Neuronal stem cell (in vitro differentiated cells): Measurements from ENCODE around the gene SYCP2.

Source experiments
- DNase-seq: peaks from one replicate; pipeline ENCODE4 v3.0.0-alpha.2; 2013; ENCODE audit warnings: low spot score
- H2AFZ ChIP-seq: one replicate; pipeline ENCODE4 v1.6.1; 2013; ENCODE audit warnings: mild to moderate bottlenecking, low read length, inconsistent platforms
- H2AK5ac ChIP-seq: 2 replicates; pipeline ENCODE4 v1.6.1; 2013; ENCODE audit warnings: low read depth, mild to moderate bottlenecking, inconsistent platforms, low read length, moderate library complexity, mixed read lengths
- H2BK120ac ChIP-seq: 2 replicates; pipeline ENCODE4 v1.6.1; 2013; ENCODE audit warnings: low read depth, mild to moderate bottlenecking, inconsistent platforms, low read length, moderate library complexity, mixed read lengths
- H2BK12ac ChIP-seq: one replicate; pipeline ENCODE4 v1.6.1; 2013; ENCODE audit warnings: low read length, inconsistent platforms
- H2BK15ac ChIP-seq: 2 replicates; pipeline ENCODE4 v1.6.1; 2013; ENCODE audit warnings: mild to moderate bottlenecking, low read length, inconsistent platforms, mixed read lengths
- H2BK5ac ChIP-seq: one replicate; pipeline ENCODE4 v1.6.1; 2013; ENCODE audit warnings: inconsistent platforms, mild to moderate bottlenecking, low read length, moderate library complexity
- H3K14ac ChIP-seq: one replicate; pipeline ENCODE4 v1.6.1; 2013; ENCODE audit warnings: low read length, inconsistent platforms
- H3K18ac ChIP-seq: 2 replicates; pipeline ENCODE4 v1.6.1; 2013; ENCODE audit warnings: low read length, inconsistent platforms
- H3K23ac ChIP-seq: 2 replicates; pipeline ENCODE4 v1.6.1; 2013; ENCODE audit warnings: low read depth, mild to moderate bottlenecking, mixed read lengths, low read length, inconsistent platforms; ENCODE audit not compliant: poor library complexity
- H3K27ac ChIP-seq: replicated peaks from 3 replicates; pipeline ENCODE4 v1.5.1; 2013; ENCODE audit warnings: low read length, inconsistent platforms
- H3K27me3 ChIP-seq, 3 experiments: 2 replicates each; pipeline ENCODE4 v1.6.1; 2013; ENCODE audit warnings: low read length in 3 of 3, mild to moderate bottlenecking in 2 of 3, inconsistent platforms in 1 of 3, low read depth in 1 of 3, mixed read lengths in 1 of 3, moderate library complexity in 1 of 3; ENCODE audit not compliant: control insufficient read depth in 3 of 3, insufficient read depth in 3 of 3
- H3K36me3 ChIP-seq, 2 donors: replicated peaks in 1 of 2; 2 replicates each; pipeline ENCODE4 v1.6.1; 2013; ENCODE audit warnings: low read length in 2 of 2; ENCODE audit not compliant: control insufficient read depth in 2 of 2, insufficient read depth in 2 of 2
- H3K4ac ChIP-seq: 2 replicates; pipeline ENCODE4 v1.6.1; 2013; ENCODE audit warnings: inconsistent platforms, mild to moderate bottlenecking, low read length, moderate library complexity
- H3K4me1 ChIP-seq, 2 donors: 1 replicate in 1 of 2; 2 replicates in 1 of 2; pipeline ENCODE4 v1.6.1; 2013; ENCODE audit warnings: low read length in 2 of 2, low read depth in 1 of 2; ENCODE audit not compliant: control insufficient read depth in 2 of 2, insufficient read depth in 1 of 2
- H3K4me2 ChIP-seq: one replicate; pipeline ENCODE4 v1.6.1; 2013; ENCODE audit warnings: mild to moderate bottlenecking, low read length, inconsistent platforms; ENCODE audit not compliant: insufficient read depth, poor library complexity, severe bottlenecking
- H3K4me3 ChIP-seq, 2 donors: 2 replicates each; pipeline ENCODE4 v1.5.1; 2013; ENCODE audit warnings: low read length in 2 of 2, mild to moderate bottlenecking in 2 of 2, inconsistent platforms in 1 of 2, moderate library complexity in 1 of 2
- H3K79me1 ChIP-seq: one replicate; pipeline ENCODE4 v1.6.1; 2013; ENCODE audit warnings: low read depth, mild to moderate bottlenecking, inconsistent platforms, low read length, moderate library complexity
- H3K9ac ChIP-seq: one replicate; pipeline ENCODE4 v1.6.1; 2013; ENCODE audit warnings: mild to moderate bottlenecking, low read depth, low read length, inconsistent platforms; ENCODE audit not compliant: poor library complexity
- H3K9me3 ChIP-seq, 2 donors: replicated peaks in 1 of 2; 2 replicates each; pipeline versions ENCODE3 to v1.6.1; 2013; ENCODE audit warnings: low read length in 2 of 2, mild to moderate bottlenecking in 2 of 2, inconsistent platforms in 1 of 2, low read depth in 1 of 2, mixed read lengths in 1 of 2, moderate library complexity in 1 of 2; ENCODE audit not compliant: control insufficient read depth in 2 of 2, insufficient read depth in 1 of 2
- H4K8ac ChIP-seq: one replicate; pipeline ENCODE4 v1.6.1; 2013; ENCODE audit warnings: low read depth, mild to moderate bottlenecking, inconsistent platforms, low read length, moderate library complexity
- H4K91ac ChIP-seq: one replicate; pipeline ENCODE4 v1.6.1; 2013; ENCODE audit warnings: low read length, low read depth, mild to moderate bottlenecking, inconsistent platforms; ENCODE audit not compliant: poor library complexity
- WGBS, 2 donors: extraction: QIAGEN DNeasy Blood & Tissue Kit; methylation state at CpG; one replicate each; pipeline ENCODE4 v1.1.7; 2013; ENCODE audit warnings: missing lambda C conversion rate in 2 of 2, mixed read lengths in 1 of 2; ENCODE audit not compliant: insufficient read length in 2 of 2, insufficient replicate concordance in 1 of 2; ENCODE audit errors: extremely low coverage in 2 of 2; 5-methylcytosine and 5-hydroxymethylcytosine counted together

Gene SYCP2

GRCh38 chr20:59821201-59821600, 112.2 kb downstream of the SYCP2 start:
- Histone ChIP-seq H3K23ac (no peak overlapping the region), H4K91ac (no peak overlapping the region), H3K27ac (no peak overlapping the region), H3K4me3 (no peak overlapping the region), H4K8ac (no peak overlapping the region), H3K18ac (no peak overlapping the region), H3K4ac (no peak overlapping the region), H2BK5ac (no peak overlapping the region), H3K14ac (no peak overlapping the region), H2BK15ac (no peak overlapping the region), H3K27me3 (no peaks in the 10 kb centered on the region), H2AK5ac (no peak overlapping the region), H2BK120ac (no peak overlapping the region), H2AFZ (no peak overlapping the region), H3K9ac (no peak overlapping the region), H3K4me2 (no peak overlapping the region), H3K79me1 (no peaks in the 10 kb centered on the region), H2BK12ac (no peak overlapping the region), H3K36me3 (no peaks in the 10 kb centered on the region), H3K4me1 (no peaks in the 10 kb centered on the region), H3K9me3 (no peaks in the 10 kb centered on the region)
- no peak for DNase-seq
- no CpG with 5 or more reads among the region's 7 CpGs for WGBS, 2 donors

- Histone ChIP-seq H3K36me3 (no peaks in the 10 kb centered on the region), H3K23ac (no peak overlapping the region), H4K8ac (no peak overlapping the region), H3K4me2 (no peak overlapping the region), H3K4me1 (no peaks in the 10 kb centered on the region), H2BK12ac (no peak overlapping the region), H3K4me3 (no peak overlapping the region), H3K9me3 (no peaks in the 10 kb centered on the region), H3K27ac (no peak overlapping the region), H3K18ac (no peak overlapping the region), H3K79me1 (no peaks in the 10 kb centered on the region), H2AK5ac (no peak overlapping the region), H2BK15ac (no peak overlapping the region), H3K9ac (no peak overlapping the region), H2BK120ac (no peak overlapping the region), H3K14ac (no peak overlapping the region), H3K27me3 (peaks cover 0 to 3% (median 0%) of the 10 kb centered on the region in 3 experiments), H4K91ac (no peak overlapping the region), H3K4ac (no peak overlapping the region), H2BK5ac (no peak overlapping the region), H2AFZ (no peak overlapping the region)
- whole genome bisulfite sequencing, 2 donors: no CpG with 5 or more reads among the region's 11 CpGs
- DNase-seq: no peak
Observed at GRCh38 chr20:59820204-59821041, 113.0 kb downstream of the SYCP2 start.

- no peaks in the 10 kb centered on the region for H3K4me1 ChIP-seq
- H4K8ac ChIP-seq: no peak overlapping the region
- H3K4me3 ChIP-seq: no peak overlapping the region
- no peak overlapping the region for H2AK5ac ChIP-seq
- H3K79me1 ChIP-seq: no peaks in the 10 kb centered on the region
- WGBS, 2 donors: no CpG with 5 or more reads among the region's 20 CpGs
- H2BK12ac ChIP-seq: no peak overlapping the region
- H3K4me2 ChIP-seq: no peak overlapping the region
- no peaks in the 10 kb centered on the region for H3K9me3 ChIP-seq
- no peak overlapping the region for H2BK15ac ChIP-seq
- no peak overlapping the region for H3K27ac ChIP-seq
- H3K27me3 ChIP-seq: peaks cover 0 to 6% (median 0%) of the 10 kb centered on the region in 3 experiments
- no peaks in the 10 kb centered on the region for H3K36me3 ChIP-seq
- no peak overlapping the region for H3K4ac ChIP-seq
- H3K14ac ChIP-seq: no peak overlapping the region
- H2AFZ ChIP-seq: no peak overlapping the region
- no peak overlapping the region for H2BK120ac ChIP-seq
- H3K9ac ChIP-seq: no peak overlapping the region
- no peak for DNase-seq
- no peak overlapping the region for H4K91ac ChIP-seq
- no peak overlapping the region for H3K23ac ChIP-seq
- H2BK5ac ChIP-seq: no peak overlapping the region
- H3K18ac ChIP-seq: peak overlapping the region; percentile 58
Observed at GRCh38 chr20:59819496-59820203, 113.8 kb downstream of the SYCP2 start.

- peaks cover 0 to 11% (median 0%) of the 10 kb centered on the region in 3 experiments for H3K27me3 ChIP-seq
- H3K4me3 ChIP-seq: no peak overlapping the region
- H4K91ac ChIP-seq: no peak overlapping the region
- H2BK5ac ChIP-seq: no peak overlapping the region
- H2BK120ac ChIP-seq: no peak overlapping the region
- H3K27ac ChIP-seq: no peak overlapping the region
- H3K4me1 ChIP-seq: no peaks in the 10 kb centered on the region
- H2AFZ ChIP-seq: no peak overlapping the region
- no peak overlapping the region for H2BK12ac ChIP-seq
- no peak for DNase-seq
- no peak overlapping the region for H3K4me2 ChIP-seq
- no peak overlapping the region for H3K14ac ChIP-seq
- no peak overlapping the region for H4K8ac ChIP-seq
- H3K9ac ChIP-seq: no peak overlapping the region
- H3K18ac ChIP-seq: peak overlapping the region; percentile 52
- no peak overlapping the region for H2BK15ac ChIP-seq
- no peak overlapping the region for H3K23ac ChIP-seq
- WGBS, 2 donors: 100% methylated on average over 1 of the region's 10 CpGs
- no peak overlapping the region for H2AK5ac ChIP-seq
- no peaks in the 10 kb centered on the region for H3K9me3 ChIP-seq
- H3K4ac ChIP-seq: no peak overlapping the region
- H3K79me1 ChIP-seq: no peaks in the 10 kb centered on the region
- no peaks in the 10 kb centered on the region for H3K36me3 ChIP-seq
Observed at GRCh38 chr20:59818911-59819310, 114.5 kb downstream of the SYCP2 start.
